Embryonic facial prominence (tissue), 1 donor: ENCODE results near the gene MGST2.
A peak's percentile ranks its signal among the peaks of the same experiment; 100 is the strongest.

Source experiments
- DNase-seq: peaks from one replicate; pipeline ENCODE4 v3.0.0-alpha.2; 2016; ENCODE audit errors: extremely low spot score

MGST2 gene

GRCh38 chr4:139704915-139705485 lies 39.4 kb downstream of the MGST2 start:
- DNase-seq, result no peak

DNA sequence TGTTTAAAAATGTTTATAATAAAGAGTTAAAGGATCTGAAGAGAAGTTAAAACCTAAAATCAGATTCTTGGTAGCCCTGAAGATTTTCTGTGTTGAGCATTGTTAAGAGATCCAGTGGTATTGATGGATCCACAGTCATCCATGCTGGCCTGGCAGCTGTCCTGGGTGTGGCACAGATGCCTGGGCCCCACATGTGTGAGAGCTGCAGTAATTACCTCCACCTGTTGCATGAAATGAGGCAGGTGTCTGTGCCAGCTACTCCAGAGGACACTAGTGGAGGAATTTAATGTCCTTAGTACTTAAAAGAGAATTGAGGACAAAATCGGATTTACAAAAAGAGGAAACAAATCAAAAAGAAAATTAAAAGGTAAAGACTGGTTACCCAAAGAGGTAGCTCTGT lies 44.0 kb downstream of the MGST2 start:
- no peak for DNase-seq

- DNase-seq, result no peak
These were observed 44.5 kb downstream of the MGST2 start for GRCh38 chr4:139710073-139710472.

DNA sequence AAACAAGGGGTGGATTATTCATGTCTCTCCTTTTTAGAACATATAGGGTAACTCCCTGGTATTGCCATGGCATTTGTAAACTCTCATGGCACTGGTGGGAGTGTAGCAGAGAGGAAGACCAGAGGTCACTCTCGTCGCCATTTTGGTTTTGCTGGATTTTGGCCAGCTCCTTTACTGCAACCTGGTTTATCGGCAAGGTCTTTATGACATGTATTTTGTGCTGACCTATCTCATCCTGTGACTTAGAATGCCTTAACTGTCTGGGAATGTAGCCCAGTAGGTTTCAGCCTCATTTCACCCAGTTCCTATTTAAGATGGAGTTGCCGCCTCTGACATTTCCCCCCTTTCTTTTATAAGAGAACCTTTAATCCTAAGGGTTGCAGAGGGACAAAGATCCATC lies 45.8 kb downstream of the MGST2 start:
- no peak for DNase-seq

- DNase-seq, result no peak
These were observed 47.3 kb downstream of the MGST2 start for GRCh38 chr4:139712882-139713281.

DNA sequence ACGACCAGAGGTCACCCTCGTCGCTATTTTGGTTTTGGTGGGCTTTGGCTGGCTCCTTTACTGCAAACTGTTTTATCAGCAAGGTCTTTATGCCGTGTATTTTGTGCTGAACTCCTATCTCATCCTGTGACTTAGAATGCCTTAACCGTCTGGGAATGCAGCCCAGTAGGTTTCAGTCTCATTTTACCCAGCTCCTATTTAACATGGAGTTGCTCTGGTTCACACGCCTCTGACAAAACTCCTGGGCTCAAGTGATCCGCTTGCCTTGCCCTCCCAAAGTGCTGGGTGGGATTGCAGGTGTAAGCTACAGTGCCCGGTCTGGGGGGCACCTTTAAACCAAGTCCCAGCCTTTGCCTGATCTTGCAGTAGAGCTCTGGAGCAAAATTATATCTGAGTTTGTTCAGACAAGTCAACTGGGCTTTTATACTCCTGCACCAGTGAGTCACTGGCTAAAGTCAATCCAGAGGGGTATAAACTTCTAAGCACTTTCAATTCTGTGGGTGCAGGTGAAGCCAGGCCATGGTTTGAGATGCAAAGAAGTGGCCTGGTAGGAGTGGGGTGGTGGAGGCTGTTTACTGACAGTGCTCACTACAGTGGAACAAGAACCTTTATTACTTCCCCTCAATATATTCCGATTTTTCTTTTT lies 50.2 kb downstream of the MGST2 start:
- no peak for DNase-seq

DNA sequence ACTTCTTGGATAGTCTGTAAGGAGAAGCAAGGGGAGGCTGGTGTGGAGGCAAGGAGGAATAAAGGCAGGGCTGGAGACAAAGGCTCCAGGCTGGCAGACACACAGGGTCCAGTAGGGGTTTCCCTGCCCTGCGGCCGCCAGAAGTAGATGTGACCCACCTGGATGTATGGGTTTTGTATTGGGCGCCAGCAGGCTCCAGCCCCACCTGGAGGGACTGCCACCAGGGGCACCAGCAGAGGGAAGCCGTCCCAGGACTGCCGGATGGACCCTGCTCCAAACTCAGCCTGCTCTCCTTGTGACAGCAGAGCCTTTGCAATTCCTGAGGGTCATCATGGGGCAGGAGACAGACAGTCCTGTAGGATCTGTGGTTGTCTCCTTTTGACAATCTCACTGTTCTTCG lies 52.7 kb downstream of the MGST2 start:
- DNase-seq, result no peak

- DNase-seq, result no peak
These were observed 53.2 kb downstream of the MGST2 start for GRCh38 chr4:139718833-139719232.

DNA sequence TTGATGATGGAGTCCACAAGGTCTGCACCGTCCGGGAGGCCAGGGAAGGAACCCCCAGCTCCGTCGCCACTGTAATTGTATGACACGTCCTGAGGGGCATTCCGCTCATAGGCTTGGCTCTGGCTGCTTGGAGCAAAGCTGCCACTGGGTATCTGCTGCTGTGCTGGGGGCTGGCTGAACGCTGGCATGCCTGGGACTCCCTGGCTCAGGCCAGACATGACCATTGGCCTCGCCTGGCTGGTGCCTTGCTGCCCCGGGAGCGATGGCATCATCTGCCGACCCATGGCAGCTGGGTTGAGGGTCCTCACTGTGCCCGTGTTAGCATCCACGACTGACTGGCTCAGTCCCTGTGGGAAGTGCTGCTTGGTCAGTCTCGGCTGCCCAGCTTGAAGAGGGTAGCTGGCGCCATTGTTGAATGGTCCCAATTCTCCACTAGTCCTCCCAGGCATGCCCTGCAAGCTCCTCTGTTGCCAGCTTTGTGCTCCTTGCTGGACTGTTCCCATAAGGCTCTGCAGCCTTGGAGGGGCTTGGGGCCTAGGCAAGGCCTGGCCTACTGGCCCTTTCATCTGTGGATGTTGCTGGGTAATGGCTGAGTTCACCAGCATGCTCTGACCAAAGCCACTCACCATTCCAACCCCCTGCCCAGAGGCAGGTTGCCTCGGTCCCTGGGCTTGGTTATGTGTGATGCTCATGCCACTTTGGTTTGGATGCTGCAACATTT lies 53.9 kb downstream of the MGST2 start:
- no peak for DNase-seq

DNA sequence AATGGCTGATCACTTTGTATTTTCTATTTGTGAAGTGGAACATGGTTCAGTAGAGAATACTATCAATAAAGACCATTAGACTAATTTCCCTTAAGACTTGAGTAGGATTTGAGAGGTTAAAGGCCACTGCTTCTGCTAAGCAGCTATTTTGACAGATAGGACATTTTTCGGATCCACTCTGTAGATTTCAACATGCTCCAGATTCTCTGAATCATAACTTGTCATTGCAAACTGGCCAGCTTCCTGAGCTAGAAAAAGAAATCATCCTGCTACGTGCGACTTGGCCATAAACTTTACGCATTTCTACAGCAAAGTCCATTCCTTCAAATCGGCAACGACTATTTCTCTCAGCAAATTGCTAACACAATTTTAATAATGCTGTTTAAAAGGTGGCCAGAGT lies 55.2 kb downstream of the MGST2 start:
- no peak for DNase-seq

DNA sequence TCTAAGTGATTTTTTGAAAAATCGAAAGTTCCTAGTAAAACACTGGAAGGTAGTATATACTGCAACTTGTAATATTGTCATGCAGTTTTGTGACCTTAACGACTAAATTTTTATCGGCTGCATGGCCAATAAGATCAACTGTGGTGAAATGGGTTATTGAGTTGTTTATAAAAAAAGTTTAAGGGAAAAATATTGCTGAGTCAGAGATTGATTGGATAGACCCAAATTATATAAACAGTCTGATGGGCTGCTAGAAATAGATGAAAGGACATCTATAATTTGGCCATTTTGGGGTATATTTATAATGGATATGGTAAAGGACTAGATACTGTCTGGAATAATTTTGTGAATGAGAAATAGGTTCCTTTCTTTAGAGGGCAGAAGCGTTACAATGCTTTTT lies 56.2 kb downstream of the MGST2 start:
- no peak for DNase-seq

DNA sequence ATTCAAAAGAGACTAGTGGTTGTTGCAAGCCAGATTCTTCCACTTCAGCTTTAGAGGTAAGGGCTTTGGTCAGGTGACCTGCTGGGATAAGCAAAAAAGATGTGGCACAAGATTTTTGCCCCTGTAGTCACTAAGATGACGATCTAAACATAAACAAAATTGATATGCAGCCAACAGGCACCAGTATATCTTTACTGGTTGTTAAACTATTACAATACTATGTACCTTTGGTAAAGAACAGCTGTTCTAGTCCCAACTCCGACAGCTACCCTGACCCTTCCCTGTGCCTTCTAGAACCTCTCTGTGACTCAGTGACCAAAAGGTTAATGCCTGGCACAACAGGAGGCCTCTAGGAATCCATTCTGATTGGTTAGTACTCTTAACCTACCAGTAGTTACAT lies 59.6 kb downstream of the MGST2 start:
- DNase-seq, result no peak

GRCh38 chr4:139726615-139727014 lies 61.0 kb downstream of the MGST2 start:
- no peak for DNase-seq

GRCh38 chr4:139728146-139728545 lies 62.5 kb downstream of the MGST2 start:
- no peak for DNase-seq

- DNase-seq, result no peak
These were observed 63.2 kb downstream of the MGST2 start for GRCh38 chr4:139728840-139729239.

GRCh38 chr4:139732991-139733570 lies 67.5 kb downstream of the MGST2 start:
- DNase-seq, result no peak

DNA sequence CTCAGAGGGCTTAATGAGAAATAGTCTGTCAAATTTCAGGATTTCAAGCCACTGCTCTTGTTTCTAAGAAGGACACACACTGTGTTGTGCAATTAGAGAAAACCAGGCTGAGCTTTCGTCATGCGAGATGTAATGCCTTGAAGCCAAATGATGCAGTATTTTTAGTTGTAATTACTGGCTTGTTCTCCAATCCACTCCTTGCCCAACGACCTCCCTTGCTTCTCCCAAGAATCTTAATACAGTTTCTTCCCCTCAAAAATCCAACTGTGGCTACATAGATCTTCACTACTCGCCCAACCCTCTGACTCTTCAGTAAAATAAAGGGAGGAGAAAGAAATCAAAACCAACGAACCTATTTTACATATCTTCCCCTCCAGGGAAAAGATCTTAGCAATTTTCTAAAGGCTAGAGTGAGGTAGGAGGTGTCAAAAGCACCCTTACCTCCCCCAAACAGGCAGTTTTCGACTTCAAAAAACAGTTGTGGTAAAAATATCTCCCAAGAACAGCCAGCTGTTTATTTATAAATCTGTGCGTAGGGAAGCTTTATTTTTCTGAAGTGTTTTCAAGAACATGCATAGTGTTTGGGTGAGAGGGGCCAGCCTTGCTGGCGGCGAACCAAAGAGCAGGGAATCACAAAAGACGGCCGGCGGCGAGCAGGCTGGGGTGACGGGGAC lies 68.7 kb downstream of the MGST2 start:
- peak; percentile 26 for DNase-seq

DNA sequence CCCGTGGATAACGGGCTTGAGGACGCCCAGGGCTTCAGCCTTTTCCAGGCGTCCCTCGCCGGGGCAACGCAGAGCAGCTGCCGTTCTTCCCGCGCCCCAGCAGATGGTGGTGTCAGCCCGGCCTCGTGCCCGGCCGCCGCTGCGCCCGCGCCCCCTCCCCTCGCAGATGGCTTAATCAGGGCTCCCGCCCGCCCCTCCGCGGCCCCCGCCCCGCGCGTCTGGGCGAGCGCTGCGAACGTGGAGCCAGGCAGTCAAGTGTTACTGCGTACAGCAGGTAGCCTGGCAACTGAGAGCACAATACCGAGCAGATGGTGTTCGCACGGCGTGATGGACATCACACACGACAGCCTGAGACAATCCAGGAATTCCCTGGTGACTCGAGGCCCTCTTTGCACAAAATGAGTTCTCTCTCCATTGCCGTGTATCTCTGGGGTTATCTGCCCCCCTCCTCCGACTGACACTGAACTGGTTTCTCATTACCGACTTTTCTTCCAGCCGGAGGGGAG lies 69.3 kb downstream of the MGST2 start:
- DNase-seq, result peak; percentile 94

DNA sequence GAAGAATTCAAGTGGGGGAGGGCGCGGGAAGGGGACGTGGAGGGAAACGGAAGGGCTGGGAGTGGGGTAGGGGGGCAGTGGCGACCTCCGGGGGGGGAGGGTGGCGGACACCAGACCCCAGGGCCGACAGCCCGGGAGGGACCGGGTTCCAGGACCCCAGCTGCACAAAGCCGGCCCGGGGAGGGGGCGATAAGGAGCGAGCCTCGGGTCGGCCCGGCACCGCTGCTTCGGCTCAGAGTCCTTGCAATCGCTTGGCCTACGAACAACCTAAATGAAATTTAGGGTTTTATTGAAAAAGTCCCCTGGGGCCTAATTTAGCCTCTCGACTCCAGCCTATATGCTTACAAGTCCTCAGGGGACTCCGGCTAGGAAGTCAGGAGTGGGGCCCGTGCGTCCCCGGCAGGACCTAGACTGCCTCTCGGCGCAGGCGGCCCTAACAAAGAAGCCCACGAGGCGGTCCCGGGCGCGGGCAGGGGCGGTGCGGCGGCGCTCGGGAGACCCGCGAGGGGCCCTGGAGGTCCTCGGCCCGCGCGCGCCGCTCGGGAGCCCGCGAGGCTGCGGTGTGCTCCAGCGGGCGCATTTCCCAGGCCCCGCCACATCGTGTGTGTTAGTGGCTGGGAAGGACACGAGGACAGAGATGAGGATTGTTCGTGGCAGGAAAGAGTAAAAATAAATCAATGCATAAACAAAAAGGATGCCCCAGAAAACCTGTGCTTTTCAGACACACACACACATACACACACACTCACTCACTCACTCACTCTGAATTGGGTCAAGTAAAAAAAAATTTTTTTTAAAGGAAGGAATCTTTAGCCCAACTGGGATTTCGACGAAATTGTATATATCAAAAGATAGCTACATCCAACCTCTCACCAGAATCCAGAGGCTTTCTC lies 70.0 kb downstream of the MGST2 start:
- peak; percentile 47 for DNase-seq

DNA sequence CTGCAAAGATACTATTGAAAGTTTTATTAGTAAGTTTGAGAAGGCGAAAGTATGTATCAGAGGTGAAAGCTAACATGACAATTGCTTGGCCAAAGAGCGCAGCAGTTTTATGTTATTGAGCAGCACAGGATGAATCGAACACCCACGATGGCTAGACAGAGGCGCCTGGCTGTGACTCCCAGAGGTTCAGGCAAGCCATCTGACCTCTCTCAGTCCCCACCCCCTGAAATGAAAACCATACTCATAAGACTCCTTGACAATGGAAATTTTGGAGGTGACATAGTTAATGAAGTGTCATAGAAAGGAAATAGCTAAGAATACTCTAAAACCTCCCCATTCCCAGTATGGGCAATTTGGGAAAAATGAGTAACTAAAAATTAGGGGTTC lies 70.6 kb downstream of the MGST2 start:
- DNase-seq, result no peak

- no peak for DNase-seq
These were observed 71.0 kb downstream of the MGST2 start for GRCh38 chr4:139736661-139737060.
